ENCODE data around the gene PIAS2.
"Not testable (repeated sequence)": the region's sequence is repeated elsewhere in the genome, so short reads cannot be mapped to it uniquely, and the experiment has no call there.

Gene PIAS2

GRCh38 chr18:46903406-46903805 is 13.9 kb downstream of the PIAS2 start:
- no peak for DNase-seq (ENCODE audit: low read depth in 3 of 3, low spot score in 1 of 3)

DNA sequence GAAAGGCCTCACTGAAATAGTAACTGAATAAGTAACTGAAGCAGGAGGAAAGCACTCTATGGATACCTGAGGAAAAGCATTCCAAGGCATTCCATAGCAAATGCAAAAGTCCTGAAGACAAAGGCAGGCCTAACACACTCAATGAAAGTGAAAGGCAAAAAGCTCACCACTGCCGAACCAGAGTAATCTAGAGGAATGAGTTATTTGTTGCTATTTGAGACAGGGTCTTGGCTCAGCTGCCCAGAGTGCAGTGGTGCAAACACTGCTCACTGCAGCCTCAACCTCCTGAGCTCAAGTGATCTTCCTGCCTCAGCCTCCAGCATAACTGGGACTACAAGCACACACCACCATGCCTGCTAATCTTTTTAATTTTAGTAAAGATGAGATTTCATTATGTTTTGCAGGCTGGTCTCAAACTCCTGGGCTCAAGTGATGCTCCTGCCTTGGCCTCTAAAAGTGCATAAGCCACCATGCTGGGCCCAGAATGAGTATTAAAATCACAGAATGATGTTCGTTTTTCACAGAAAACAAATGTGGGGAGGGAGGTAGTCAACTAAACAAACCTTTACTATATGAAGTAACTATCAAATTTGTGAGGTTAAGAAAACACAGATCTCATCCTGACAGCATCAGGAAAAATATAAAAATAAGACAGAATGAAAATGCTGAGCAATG is 17.9 kb downstream of the PIAS2 start:
- no peak for DNase-seq (ENCODE audit: low read depth in 3 of 3, low spot score in 1 of 3)

DNA sequence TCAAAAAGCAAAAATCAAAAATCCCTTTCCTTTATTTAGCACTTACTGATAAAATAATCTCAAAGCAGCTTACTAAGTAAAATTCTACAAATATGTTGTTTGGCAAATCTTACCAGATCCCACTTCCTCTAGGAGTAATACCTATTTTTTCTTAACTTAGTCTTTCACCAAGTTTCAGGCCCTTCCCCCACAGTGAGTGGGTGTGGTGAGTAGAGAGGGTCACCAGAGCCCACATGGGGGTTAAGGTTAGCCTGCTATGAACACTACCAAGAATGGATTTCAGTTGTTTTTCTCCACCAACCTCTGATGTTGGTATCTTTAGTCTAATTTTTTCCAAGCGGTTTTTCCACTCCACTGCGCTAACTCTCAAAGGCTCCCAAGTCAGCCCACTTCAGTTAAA is 23.2 kb downstream of the PIAS2 start:
- DNase-seq (ENCODE audit: low read depth in 3 of 3, low spot score in 1 of 3), result no peak

GRCh38 chr18:46893360-46893759 is 23.9 kb downstream of the PIAS2 start:
- no peak for DNase-seq (ENCODE audit: low read depth in 3 of 3, low spot score in 1 of 3)

DNA sequence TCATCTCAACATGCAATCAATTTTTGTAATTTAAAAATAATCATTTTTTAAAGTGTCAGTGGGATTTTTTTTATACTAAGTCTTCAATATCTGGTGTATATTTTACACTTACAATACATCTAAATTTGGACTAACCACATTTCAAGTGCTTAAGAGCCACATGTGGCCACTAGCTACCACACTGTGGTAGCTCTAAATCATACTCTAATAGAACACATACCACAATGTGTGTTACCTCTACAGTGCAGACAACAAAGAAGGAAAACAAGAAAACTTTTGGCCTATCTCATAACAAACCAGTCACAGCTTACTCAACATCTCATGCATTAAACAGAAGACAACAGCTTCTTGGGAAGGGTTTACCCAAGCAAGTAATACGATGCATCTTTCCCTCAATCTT is 24.5 kb downstream of the PIAS2 start:
- DNase-seq (ENCODE audit: low read depth in 3 of 3, low spot score in 1 of 3), result no peak

DNA sequence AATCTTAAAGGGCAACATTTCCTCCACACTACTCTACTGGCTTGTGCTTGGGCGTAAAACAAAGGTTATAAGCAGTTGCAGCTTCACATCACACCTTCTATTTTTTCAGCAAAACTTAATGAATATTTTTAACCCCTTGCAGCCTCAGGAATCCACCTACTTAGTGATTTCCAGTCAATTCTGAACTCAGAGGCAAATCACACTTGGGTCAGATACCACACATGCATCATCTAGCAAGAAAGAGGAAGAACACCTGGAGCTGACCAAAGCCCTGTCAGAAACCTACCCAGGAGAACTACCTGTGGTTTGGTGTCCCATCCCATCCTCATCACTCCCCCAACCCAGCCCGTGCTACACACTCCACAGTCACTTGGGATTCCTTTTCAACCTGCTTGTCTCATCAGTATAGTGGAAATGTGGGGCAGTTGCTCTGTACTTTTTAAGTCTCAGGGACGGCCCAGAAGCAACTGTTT is 25.5 kb downstream of the PIAS2 start:
- DNase-seq (ENCODE audit: low read depth in 3 of 3, low spot score in 1 of 3), result no peak

GRCh38 chr18:46888965-46889364 is 28.3 kb downstream of the PIAS2 start:
- no peak for DNase-seq (ENCODE audit: low read depth in 3 of 3, low spot score in 1 of 3)

- DNase-seq (ENCODE audit: low read depth in 3 of 3, low spot score in 1 of 3), result no peak
Observed at GRCh38 chr18:46886893-46887292, 30.4 kb downstream of the PIAS2 start.

- no peak for DNase-seq (ENCODE audit: low read depth in 3 of 3, low spot score in 1 of 3)
Observed at GRCh38 chr18:46883180-46883579, 34.1 kb downstream of the PIAS2 start.

DNA sequence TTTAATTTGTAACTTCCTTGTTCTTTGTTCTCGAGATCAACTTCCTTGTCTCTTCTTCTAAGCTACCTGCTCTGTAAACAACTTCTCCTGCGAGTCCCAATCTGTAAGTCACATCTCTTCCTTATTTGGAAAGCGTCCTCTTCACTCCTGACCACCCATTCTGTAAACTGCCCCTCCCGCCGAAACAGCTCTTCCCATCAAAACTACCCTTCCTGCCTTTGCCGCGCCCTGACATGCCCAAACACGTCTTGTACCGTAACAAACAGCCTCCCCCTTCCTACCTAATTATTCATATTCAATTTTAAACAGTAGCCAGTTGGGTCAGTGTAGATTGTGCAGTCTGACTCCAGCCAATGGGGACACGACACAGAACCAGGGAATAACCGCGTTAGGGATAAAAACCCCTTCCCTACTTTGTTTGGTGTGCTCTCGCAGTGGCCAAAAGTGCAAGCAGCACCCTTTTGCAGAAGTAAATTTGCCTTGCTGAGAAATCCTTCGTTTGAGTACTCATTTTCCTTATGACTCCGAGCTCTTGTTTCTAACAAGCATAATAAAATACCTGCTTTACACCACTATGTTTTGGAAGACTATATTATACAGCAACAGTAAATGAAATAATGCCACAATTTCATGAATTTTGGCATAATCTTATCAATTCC is 39.8 kb downstream of the PIAS2 start:
- no peak for DNase-seq (ENCODE audit: low read depth in 3 of 3, low spot score in 1 of 3)

GRCh38 chr18:46868169-46868921 is 49.0 kb downstream of the PIAS2 start:
- DNase-seq (ENCODE audit: low read depth in 3 of 3, low spot score in 1 of 3), result no peak

DNA sequence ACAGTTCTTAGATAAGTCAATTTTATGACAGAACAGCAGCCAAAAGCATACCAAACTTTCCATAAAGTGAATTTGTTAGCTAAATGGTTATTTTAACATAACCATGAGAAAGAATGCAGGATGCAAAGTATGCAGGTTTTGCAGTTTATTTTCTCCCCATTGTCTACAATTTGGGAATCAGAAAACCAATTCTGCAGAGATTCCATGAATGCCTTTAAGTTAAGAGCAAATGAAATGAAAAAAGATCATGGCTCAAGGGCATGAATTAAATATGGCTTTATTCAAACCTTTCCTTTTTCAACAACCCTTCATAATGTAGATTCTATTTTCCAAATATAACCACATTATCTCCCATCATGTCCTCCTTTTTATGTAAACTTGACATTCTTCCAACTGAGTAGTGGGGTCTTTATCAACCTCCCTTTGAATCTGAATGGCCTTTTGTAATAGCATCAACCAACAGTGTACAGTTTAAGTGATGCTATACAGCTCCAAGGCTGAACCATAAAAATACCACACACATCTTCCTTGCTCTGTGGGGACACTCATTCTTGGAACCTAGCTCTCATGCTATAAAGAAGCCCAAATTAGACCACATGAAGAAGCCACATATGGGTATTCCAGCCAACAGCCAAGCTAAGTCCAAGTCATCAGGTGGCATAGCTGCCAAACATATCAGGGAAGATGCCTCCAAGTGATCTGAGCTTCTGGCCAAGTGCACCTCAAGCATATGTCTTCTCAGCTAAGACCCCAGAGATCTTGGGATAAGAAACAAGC is 49.8 kb downstream of the PIAS2 start:
- DNase-seq (ENCODE audit: low read depth in 3 of 3, low spot score in 1 of 3), result no peak

DNA sequence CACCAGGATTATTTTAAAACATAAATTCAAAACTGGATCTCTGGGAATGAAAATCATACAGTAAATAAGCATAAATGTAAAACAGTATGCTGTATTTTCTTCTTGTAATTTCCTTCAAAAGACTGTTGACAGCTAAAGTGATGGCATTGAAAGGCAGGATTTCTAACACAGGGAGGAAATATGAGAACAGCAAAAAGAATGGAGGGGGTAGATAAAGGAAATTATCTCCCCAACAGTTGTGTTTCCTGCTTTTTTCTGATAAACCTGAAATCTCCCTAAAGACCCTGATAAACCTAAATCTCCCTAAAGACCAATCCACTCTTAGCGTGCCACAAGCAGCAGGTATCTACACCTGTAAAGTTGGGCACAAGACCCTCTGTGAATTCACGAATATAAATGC is 50.8 kb downstream of the PIAS2 start:
- no peak for DNase-seq (ENCODE audit: low read depth in 3 of 3, low spot score in 1 of 3)

DNA sequence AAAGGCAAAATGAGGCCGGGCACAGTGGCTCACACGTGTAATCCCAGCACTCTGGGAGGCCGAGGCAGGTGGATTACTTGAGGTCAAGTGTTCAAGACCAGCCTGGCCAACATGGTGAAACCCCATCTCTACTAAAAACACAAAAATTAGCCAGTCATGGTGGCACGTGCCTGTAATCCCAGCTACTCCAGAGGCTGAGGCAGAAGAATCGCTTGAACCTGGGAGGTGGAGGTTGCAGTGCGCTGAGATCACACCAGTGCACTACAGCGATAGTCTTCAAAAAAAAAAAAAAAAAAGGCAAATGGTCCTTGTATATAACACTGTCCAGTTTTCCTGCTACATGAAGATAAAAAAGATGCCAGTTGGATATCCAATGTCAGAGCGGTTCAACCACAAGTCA is 52.1 kb downstream of the PIAS2 start:
- DNase-seq (ENCODE audit: low read depth in 3 of 3, low spot score in 1 of 3), result not testable (repeated sequence)

DNA sequence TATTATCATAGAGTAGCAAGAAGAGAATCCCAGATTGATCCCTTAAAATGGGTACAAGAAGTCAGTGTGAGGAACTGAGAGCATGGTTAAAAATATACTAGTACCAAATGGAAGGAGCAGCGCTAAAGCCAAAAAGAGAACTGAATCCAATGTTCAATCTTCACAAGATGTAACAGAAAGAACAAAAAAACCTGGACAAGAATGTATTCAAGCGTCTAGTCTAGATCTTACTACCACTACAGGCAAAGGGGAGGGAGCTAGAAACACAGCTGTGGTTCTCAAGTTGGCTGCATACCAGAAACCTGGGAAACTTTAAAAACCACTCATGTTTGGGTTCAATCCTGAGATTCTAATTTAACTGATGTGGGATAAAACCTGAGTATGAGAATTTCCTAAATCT is 57.5 kb downstream of the PIAS2 start:
- DNase-seq (ENCODE audit: low read depth in 3 of 3, low spot score in 1 of 3), result no peak

GRCh38 chr18:46858290-46858689 is 59.0 kb downstream of the PIAS2 start:
- DNase-seq (ENCODE audit: low read depth in 3 of 3, low spot score in 1 of 3), result no peak

DNA sequence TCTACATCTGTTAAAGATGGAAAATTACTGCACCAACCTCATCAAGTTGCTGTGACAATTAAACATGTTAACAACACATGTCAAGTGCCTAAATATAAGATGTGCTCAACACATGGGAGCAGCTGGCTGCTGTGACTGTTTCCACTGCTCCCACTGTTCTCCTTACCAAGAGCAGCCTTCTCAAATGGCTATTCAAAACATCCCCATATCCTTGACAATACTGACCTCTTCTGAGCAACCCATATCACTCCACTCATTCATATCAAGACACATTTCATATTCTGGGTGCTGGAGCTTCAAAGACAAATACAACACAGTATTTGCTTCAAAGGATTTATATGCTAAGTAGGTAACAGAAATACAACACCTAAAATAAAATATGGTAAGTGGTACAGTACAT is 60.3 kb downstream of the PIAS2 start:
- no peak for DNase-seq (ENCODE audit: low read depth in 3 of 3, low spot score in 1 of 3)

- DNase-seq (ENCODE audit: low read depth in 3 of 3, low spot score in 1 of 3), result no peak
Observed at GRCh38 chr18:46849007-46849406, 68.3 kb downstream of the PIAS2 start.

DNA sequence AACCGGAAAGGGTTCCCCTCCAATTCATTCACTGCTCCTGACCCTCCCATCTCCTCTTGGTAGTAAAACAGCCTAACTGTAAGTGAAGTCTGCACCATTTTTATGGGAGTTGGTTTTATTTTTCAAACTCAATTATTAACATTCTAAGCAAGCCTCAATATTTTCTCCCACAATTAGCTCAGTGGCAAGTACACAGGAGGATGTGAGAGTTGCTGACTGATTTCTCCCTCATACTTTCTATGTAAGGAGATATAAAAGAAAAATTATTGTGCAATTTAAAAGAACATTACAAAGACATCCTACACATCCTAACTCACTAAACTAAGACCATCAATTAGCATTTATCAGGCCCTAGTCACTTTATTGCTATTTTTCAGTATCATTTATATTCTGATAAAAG is 73.9 kb downstream of the PIAS2 start:
- DNase-seq (ENCODE audit: low read depth in 3 of 3, low spot score in 1 of 3), result no peak

- no peak for DNase-seq (ENCODE audit: low read depth in 3 of 3, low spot score in 1 of 3)
Observed at GRCh38 chr18:46842583-46842982, 74.7 kb downstream of the PIAS2 start.

GRCh38 chr18:46833899-46834298 is 83.4 kb downstream of the PIAS2 start:
- DNase-seq (ENCODE audit: low read depth in 3 of 3, low spot score in 1 of 3), result no peak
